Mesenchymal stem cell (in vitro differentiated cells and primary cell): ENCODE results near the gene MAP2K5.

Experiments used
- DNase-seq: peaks from one replicate; pipeline ENCODE4 v3.0.0-alpha.2; 2013
- H2AFZ ChIP-seq: one replicate; pipeline ENCODE4 v1.6.1; 2013; ENCODE audit warnings: low read depth, mild to moderate bottlenecking, control low read depth, inconsistent platforms, low read length, moderate library complexity
- H2AK5ac ChIP-seq: 2 replicates; pipeline ENCODE4 v1.6.1; 2013; ENCODE audit warnings: low read length, moderate library complexity, mild to moderate bottlenecking, inconsistent platforms; ENCODE audit not compliant: severe bottlenecking
- H2BK120ac ChIP-seq: one replicate; pipeline ENCODE4 v1.6.1; 2013; ENCODE audit warnings: low read depth, mild to moderate bottlenecking, inconsistent platforms, low read length, moderate library complexity
- H2BK12ac ChIP-seq, 2 experiments: one replicate each; pipeline ENCODE4 v1.6.1; 2013; ENCODE audit warnings: inconsistent platforms in 2 of 2, low read length in 2 of 2, mild to moderate bottlenecking in 2 of 2, moderate library complexity in 2 of 2, control low read depth in 1 of 2
- H2BK15ac ChIP-seq: one replicate; pipeline ENCODE4 v1.6.1; 2013; ENCODE audit warnings: mild to moderate bottlenecking, low read depth, inconsistent platforms; ENCODE audit not compliant: poor library complexity, severe bottlenecking
- H2BK5ac ChIP-seq: 2 replicates; pipeline ENCODE4 v1.6.1; 2013; ENCODE audit warnings: low read depth, mild to moderate bottlenecking, low read length, control low read depth, inconsistent platforms; ENCODE audit not compliant: poor library complexity, severe bottlenecking
- H3K14ac ChIP-seq, 2 experiments: one replicate each; pipeline ENCODE4 v1.6.1; 2013; ENCODE audit warnings: inconsistent platforms in 2 of 2, low read length in 2 of 2, control low read depth in 1 of 2, mild to moderate bottlenecking in 1 of 2, moderate library complexity in 1 of 2
- H3K18ac ChIP-seq, 2 experiments: one replicate each; pipeline ENCODE4 v1.6.1; 2013; ENCODE audit warnings: inconsistent platforms in 2 of 2, low read length in 2 of 2, control low read depth in 1 of 2, low read depth in 1 of 2, mild to moderate bottlenecking in 1 of 2
- H3K23ac ChIP-seq, 2 experiments: one replicate each; pipeline ENCODE4 v1.6.1; 2013; ENCODE audit warnings: inconsistent platforms in 2 of 2, low read length in 2 of 2, mild to moderate bottlenecking in 2 of 2, moderate library complexity in 2 of 2, control low read depth in 1 of 2
- H3K27ac ChIP-seq: 2 replicates; pipeline ENCODE4 v1.5.1; 2013; ENCODE audit warnings: mild to moderate bottlenecking, moderate library complexity, low read length, control low read depth, inconsistent platforms; ENCODE audit not compliant: poor library complexity, severe bottlenecking
- H3K27me3 ChIP-seq, 2 experiments: 2 replicates each; pipeline versions ENCODE4 v1.6.1 to v1.7.0; 2013; ENCODE audit warnings: low read length in 2 of 2, mild to moderate bottlenecking in 2 of 2, moderate library complexity in 2 of 2, control low read depth in 1 of 2, inconsistent platforms in 1 of 2; ENCODE audit not compliant: control insufficient read depth in 1 of 2, insufficient read depth in 1 of 2
- H3K36me3 ChIP-seq, 2 experiments: 2 replicates each; pipeline versions ENCODE4 v1.6.1 to v1.7.0; 2013; ENCODE audit warnings: low read length in 2 of 2, control low read depth in 1 of 2, inconsistent platforms in 1 of 2, low read depth in 1 of 2, mild to moderate bottlenecking in 1 of 2; ENCODE audit not compliant: insufficient read depth in 2 of 2, control insufficient read depth in 1 of 2
- H3K4ac ChIP-seq, 2 experiments: one replicate each; pipeline ENCODE4 v1.6.1; 2013; ENCODE audit warnings: inconsistent platforms in 2 of 2, low read length in 2 of 2, mild to moderate bottlenecking in 2 of 2, moderate library complexity in 2 of 2, control low read depth in 1 of 2, low read depth in 1 of 2
- H3K4me1 ChIP-seq: 2 replicates; pipeline ENCODE4 v1.6.1; 2013; ENCODE audit warnings: low read depth, low read length, control low read depth; ENCODE audit not compliant: control insufficient read depth, insufficient read depth
- H3K4me2 ChIP-seq: 2 replicates; pipeline ENCODE4 v1.6.1; 2013; ENCODE audit warnings: low read length, mild to moderate bottlenecking, inconsistent platforms; ENCODE audit not compliant: poor library complexity, severe bottlenecking
- H3K4me3 ChIP-seq, 2 experiments: 2 replicates each; pipeline versions ENCODE4 v1.5.1 to v1.7.0; 2013; ENCODE audit warnings: low read length in 2 of 2, mild to moderate bottlenecking in 2 of 2, control low read depth in 1 of 2, low read depth in 1 of 2; ENCODE audit not compliant: insufficient read depth in 1 of 2
- H3K79me1 ChIP-seq: replicated peaks from 2 replicates; pipeline ENCODE4 v1.6.1; 2013; ENCODE audit warnings: mild to moderate bottlenecking, control low read depth, low read length, inconsistent platforms; ENCODE audit not compliant: poor library complexity, severe bottlenecking
- H3K9ac ChIP-seq: 2 replicates; pipeline ENCODE4 v1.7.0; 2013; ENCODE audit warnings: mild to moderate bottlenecking, low read length, moderate library complexity
- H3K9me3 ChIP-seq: 2 replicates; pipeline ENCODE4 v1.7.0; 2013; ENCODE audit warnings: mild to moderate bottlenecking, low read length; ENCODE audit not compliant: control insufficient read depth
- H4K8ac ChIP-seq: one replicate; pipeline ENCODE4 v1.6.1; 2013; ENCODE audit warnings: inconsistent platforms, mild to moderate bottlenecking, low read length, moderate library complexity
- H4K91ac ChIP-seq: one replicate; pipeline ENCODE4 v1.6.1; 2013; ENCODE audit warnings: mild to moderate bottlenecking, low read length, inconsistent platforms
- WGBS: methylation state at CpG from one replicate; pipeline ENCODE4 v1.1.7; 2013; ENCODE audit warnings: mixed read lengths; 5-methylcytosine and 5-hydroxymethylcytosine counted together

Gene MAP2K5

DNA sequence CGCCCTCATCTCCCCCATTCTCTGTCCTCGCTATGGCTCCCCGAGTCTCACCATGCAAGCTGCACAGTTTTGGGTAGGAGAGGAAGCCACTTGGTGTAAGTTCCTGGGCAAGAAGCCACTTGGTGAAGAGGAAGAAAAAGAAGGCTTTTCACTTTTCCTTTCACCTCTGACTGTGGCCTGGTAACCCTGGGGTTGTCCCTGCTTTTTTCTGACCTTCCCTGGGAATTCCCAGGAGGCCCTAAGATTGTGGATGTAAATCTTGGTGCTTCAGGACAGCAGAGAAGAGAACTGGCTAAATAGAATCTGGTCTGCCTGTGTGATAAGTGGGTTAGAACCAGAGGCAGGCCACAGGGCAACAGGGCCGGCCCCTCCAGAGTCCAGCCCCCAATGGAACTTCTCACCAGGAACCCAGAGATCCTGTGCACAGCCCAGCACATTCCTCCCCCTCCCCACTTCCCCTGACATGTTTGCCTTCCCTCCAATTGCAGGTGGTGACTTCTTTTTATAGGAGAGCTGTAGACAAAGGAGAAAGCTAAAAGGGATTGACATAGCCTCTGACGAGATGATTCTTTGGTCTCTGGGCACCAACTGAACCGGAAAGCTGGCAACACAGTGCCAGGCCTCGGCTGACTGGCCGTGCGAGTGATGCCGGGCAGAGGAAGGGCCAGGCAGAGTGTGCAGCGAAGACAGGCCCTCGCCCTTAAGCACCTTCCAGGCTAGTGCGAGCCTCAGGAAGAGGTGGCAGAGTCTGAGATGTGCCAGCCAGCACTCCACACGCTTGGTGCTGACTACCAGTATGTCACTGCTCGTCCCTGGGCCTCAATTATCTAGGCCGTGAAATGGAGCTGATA, 263.4 kb downstream of the MAP2K5 start:
- Histone ChIP-seq H3K4me2 (no peak overlapping the region), H2AK5ac (peak overlapping the region; percentile 24), H2BK5ac (no peak overlapping the region), H3K27me3 (no peaks in the 10 kb centered on the region), H2BK120ac (no peak overlapping the region), H2BK15ac (no peak overlapping the region), H3K18ac (no peak overlapping the region), H3K14ac (no peak overlapping the region), H3K23ac (no peak overlapping the region), H3K27ac (no peak overlapping the region), H3K36me3 (peaks cover 13 to 18% of the 10 kb centered on the region in 2 experiments), H4K91ac (no peak overlapping the region), H4K8ac (no peak overlapping the region), H3K9ac (no peak overlapping the region), H3K4me1 (peaks cover 28% of the 10 kb centered on the region), H2AFZ (no peak overlapping the region), H2BK12ac (no peak overlapping the region), H3K4ac (no peak overlapping the region), H3K9me3 (no peaks in the 10 kb centered on the region), H3K79me1 (no peaks in the 10 kb centered on the region), H3K4me3 (no peak overlapping the region)
- WGBS = 90% methylated on average over 16 of the region's 16 CpGs
- DNase-seq = no peak

GRCh38 chr15:67806536-67806935, 264.0 kb downstream of the MAP2K5 start:
- Histone ChIP-seq H3K9ac (no peak overlapping the region), H3K79me1 (no peaks in the 10 kb centered on the region), H3K4me3 (no peak overlapping the region), H2AK5ac (no peak overlapping the region), H3K4me1 (peaks cover 28% of the 10 kb centered on the region), H3K4ac (no peak overlapping the region), H2BK120ac (no peak overlapping the region), H3K27ac (no peak overlapping the region), H3K4me2 (no peak overlapping the region), H4K91ac (no peak overlapping the region), H4K8ac (no peak overlapping the region), H2BK5ac (no peak overlapping the region), H2AFZ (no peak overlapping the region), H3K27me3 (no peaks in the 10 kb centered on the region), H3K23ac (no peak overlapping the region), H3K36me3 (peaks cover 13 to 18% of the 10 kb centered on the region in 2 experiments), H3K18ac (no peak overlapping the region), H3K14ac (no peak overlapping the region), H2BK15ac (no peak overlapping the region), H3K9me3 (no peaks in the 10 kb centered on the region), H2BK12ac (no peak overlapping the region)
- WGBS = 96% methylated on average over 18 of the region's 18 CpGs
- no peak for DNase-seq

- Histone ChIP-seq H3K4me2 (no peak overlapping the region), H3K14ac (no peak overlapping the region)
Measured at GRCh38 chr15:67807141-67807540, 264.6 kb downstream of the MAP2K5 start.

DNA sequence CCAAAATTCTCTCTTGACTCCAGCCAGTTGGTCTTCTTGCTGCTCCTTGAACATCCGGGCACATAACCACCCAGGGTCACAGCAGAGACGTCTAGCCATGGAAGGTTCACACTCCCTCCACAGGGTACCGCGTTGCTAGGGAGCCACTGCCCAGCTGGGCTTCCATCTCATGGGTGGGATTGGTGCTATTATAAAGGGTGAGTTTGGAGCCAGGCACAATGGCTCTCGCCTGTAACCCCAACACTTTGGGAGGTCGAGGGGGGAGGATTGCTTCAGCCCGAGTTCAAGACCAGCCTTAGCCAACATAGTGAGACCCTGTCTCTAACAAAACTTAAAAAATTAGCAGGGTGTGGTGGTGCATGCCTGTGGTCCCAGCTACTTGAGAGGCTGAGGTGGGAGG, 265.3 kb downstream of the MAP2K5 start:
- Histone ChIP-seq H2BK5ac (no peak overlapping the region), H3K79me1 (no peaks in the 10 kb centered on the region), H3K9ac (no peak overlapping the region), H2AK5ac (no peak overlapping the region), H3K27me3 (peaks cover 0 to 3% of the 10 kb centered on the region in 2 experiments), H4K8ac (no peak overlapping the region), H3K4me1 (peaks cover 28% of the 10 kb centered on the region), H2BK12ac (no peak overlapping the region), H4K91ac (no peak overlapping the region), H3K27ac (no peak overlapping the region), H3K23ac (no peak overlapping the region), H3K18ac (no peak overlapping the region), H2BK120ac (no peak overlapping the region), H3K36me3 (peaks cover 13 to 18% of the 10 kb centered on the region in 2 experiments), H3K4me3 (no peak overlapping the region), H3K4me2 (no peak overlapping the region), H3K9me3 (no peaks in the 10 kb centered on the region), H2AFZ (no peak overlapping the region), H2BK15ac (no peak overlapping the region), H3K14ac (no peak overlapping the region), H3K4ac (no peak overlapping the region)
- DNase-seq = no peak
- WGBS = 94% methylated on average over 5 of the region's 7 CpGs

More at GRCh38 chr15:67807141-67807540, 264.6 kb downstream of the MAP2K5 start:
- Histone ChIP-seq H4K91ac (no peak overlapping the region), H3K79me1 (no peaks in the 10 kb centered on the region), H2AFZ (no peak overlapping the region), H3K4me3 (no peak overlapping the region), H3K27me3 (peaks cover 0 to under 1% of the 10 kb centered on the region in 2 experiments), H4K8ac (no peak overlapping the region), H3K9ac (no peak overlapping the region), H3K4me1 (peaks cover 28% of the 10 kb centered on the region), H3K4ac (no peak overlapping the region), H3K9me3 (no peaks in the 10 kb centered on the region), H2BK5ac (no peak overlapping the region), H3K18ac (no peak overlapping the region), H3K27ac (no peak overlapping the region), H2AK5ac (no peak overlapping the region), H2BK15ac (no peak overlapping the region), H2BK120ac (no peak overlapping the region), H3K23ac (no peak overlapping the region), H2BK12ac (no peak overlapping the region), H3K36me3 (peaks cover 13 to 18% of the 10 kb centered on the region in 2 experiments)
- 95% methylated on average over 3 of the region's 5 CpGs for WGBS
- no peak for DNase-seq
